T47D (cell line): ENCODE measurements around the gene CAMK1D.

Source experiments
- DNase-seq, 2 experiments: peaks; one replicate each; pipeline versions ENCODE4 v3.0.0 to v3.0.0-alpha.2; 2011 to 2012; ENCODE audit warnings: low read depth in 1 of 2, low spot score in 1 of 2
- JUND ChIP-seq: IDR thresholded peaks from 2 replicates; pipeline ENCODE4 v1.6.1; 2012; ENCODE audit warnings: low read depth
- in situ Hi-C: cut with HindIII; loops from 2 replicates; pipeline ENCODE4 v1.10.0; 2016; ENCODE audit warnings: low sequenced_read_pairs, low pct_unique_long_range_greater_than_20kb

Gene CAMK1D

DNA sequence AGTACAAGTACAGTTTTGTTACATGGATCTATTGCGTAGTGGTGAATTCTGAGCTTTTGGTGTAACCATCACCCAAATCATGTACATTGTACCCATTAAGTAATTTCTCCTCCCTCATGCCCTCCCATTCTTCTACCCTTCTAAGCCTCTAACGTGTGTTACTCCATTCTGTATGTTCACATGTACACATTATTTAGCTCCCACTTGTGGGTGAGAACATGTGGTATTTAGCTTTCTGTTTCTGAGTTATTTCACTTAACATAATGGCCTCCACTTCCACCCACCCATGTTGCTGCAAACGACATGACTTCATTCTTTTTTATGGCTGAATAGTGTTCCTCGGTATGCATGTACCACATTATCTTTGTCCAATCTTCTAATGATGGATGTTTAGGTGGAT lies 251.3 kb downstream of the CAMK1D start:
- no peak for TF ChIP-seq JUND
- in situ Hi-C loops = no loop called here
- DNase-seq = no peak

DNA sequence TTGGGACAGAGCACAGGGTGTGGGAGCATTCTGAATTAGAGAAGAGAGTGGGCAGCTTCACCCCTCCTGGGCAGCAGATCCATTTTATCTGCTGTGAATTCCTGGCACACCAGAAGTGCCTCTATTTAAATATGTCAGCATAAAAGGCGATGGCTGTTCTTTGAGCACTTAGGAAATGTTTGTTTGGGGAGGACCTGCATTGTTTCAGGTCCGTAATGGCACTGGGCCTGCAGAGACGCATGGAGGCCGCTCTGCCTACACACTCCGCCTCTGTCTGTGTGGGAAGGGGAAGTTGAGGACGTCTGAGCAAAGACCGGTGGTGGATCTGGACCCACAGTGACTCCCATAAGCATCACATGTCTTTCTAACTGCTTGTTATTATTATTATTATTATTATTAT lies 253.2 kb downstream of the CAMK1D start:
- TF ChIP-seq JUND = no peak
- in situ Hi-C loops = no loop called here
- DNase-seq = peak in 1 of 2 experiments; percentile 52

- in situ Hi-C loops = no loop called here
- TF ChIP-seq JUND = no peak
- DNase-seq = no peak
Observed at GRCh38 chr10:12603766-12604470, 254.6 kb downstream of the CAMK1D start.

- in situ Hi-C loops = no loop called here
- TF ChIP-seq JUND = no peak; the same call in 1 of the 2 replicates
- DNase-seq = peak; percentile 84 to 99
Observed at GRCh38 chr10:12605580-12606405, 256.4 kb downstream of the CAMK1D start.

DNA sequence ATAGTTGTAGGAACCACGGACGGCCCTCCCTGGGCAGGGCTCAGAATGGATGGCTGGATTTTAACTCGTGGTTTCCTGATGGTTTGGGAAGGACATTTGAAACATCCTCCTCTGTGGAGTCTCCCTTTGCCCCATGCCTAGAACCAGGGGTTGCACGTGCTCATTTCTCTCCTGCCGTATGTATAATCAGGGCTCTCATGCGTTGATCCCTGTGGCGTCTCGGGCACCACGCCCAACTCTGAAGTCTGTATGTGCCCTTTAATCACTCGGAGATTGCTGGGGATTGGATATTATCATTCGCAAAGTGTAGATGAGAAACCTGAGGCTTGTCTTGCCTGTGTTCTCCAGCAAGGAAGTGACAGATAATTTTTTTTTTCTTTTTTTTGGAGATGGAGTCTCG lies 257.1 kb downstream of the CAMK1D start:
- no peak for DNase-seq
- TF ChIP-seq JUND = no peak
- in situ Hi-C loops = no loop called here

DNA sequence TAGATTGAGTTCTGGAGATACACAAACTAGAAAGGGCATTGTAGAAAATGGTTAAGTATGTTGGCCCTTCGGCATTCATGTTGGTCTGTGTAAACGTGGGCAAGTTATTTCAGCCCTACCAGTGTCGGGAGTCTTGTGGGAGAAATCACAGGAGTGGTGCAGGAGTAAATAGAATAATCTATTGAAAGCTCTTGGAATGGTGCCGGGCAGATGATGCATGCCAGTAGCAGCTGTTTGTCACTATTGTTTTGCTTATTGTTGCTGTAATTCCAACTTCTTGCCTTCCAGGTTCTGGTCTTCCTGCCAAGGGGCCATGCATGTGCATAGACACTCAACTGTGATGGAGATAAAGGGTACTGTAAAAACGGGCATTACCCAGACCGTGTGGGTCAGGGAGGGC lies 259.4 kb downstream of the CAMK1D start:
- no peak for DNase-seq
- in situ Hi-C loops = no loop called here
- TF ChIP-seq JUND = no peak

- TF ChIP-seq JUND = no peak
- in situ Hi-C loops = no loop called here
- no peak for DNase-seq
Observed at GRCh38 chr10:12609435-12609834, 260.1 kb downstream of the CAMK1D start.

DNA sequence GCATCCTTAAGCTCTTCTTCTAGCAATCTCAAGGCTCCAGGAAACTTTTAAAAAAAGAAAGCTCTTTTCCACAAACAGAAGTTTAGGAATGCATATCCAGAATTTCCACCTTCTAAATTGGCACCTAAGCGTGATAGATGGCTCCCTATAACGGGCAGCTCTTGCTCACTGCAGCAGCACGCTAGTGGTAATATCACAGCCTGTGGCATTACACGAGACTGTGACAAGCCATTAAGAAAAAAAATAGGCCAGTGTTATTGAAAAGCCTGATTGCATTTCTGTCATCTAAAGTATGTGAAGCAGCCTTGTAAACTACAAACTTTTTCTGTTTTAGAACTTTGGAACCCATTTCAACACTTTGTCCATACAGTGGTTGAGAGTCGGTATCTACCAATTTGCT lies 263.8 kb downstream of the CAMK1D start:
- in situ Hi-C loops = no loop called here
- no peak for DNase-seq
- TF ChIP-seq JUND = no peak

GRCh38 chr10:12614177-12614995 lies 265.0 kb downstream of the CAMK1D start:
- in situ Hi-C loops = no loop called here
- TF ChIP-seq JUND = no peak
- no peak for DNase-seq

GRCh38 chr10:12615296-12616220 lies 266.2 kb downstream of the CAMK1D start:
- TF ChIP-seq JUND = no peak
- no peak for DNase-seq
- in situ Hi-C loops = no loop called here

- peak in 1 of 2 experiments; percentile 49 for DNase-seq
- in situ Hi-C loops = no loop called here
- TF ChIP-seq JUND = no peak
Observed at GRCh38 chr10:12617191-12618175, 268.1 kb downstream of the CAMK1D start.
